Measurements from ENCODE around the gene MUC6.
"Not testable (repeated sequence)": the region's sequence is repeated elsewhere in the genome, so short reads cannot be mapped to it uniquely, and the experiment has no call there.

Gene MUC6

DNA sequence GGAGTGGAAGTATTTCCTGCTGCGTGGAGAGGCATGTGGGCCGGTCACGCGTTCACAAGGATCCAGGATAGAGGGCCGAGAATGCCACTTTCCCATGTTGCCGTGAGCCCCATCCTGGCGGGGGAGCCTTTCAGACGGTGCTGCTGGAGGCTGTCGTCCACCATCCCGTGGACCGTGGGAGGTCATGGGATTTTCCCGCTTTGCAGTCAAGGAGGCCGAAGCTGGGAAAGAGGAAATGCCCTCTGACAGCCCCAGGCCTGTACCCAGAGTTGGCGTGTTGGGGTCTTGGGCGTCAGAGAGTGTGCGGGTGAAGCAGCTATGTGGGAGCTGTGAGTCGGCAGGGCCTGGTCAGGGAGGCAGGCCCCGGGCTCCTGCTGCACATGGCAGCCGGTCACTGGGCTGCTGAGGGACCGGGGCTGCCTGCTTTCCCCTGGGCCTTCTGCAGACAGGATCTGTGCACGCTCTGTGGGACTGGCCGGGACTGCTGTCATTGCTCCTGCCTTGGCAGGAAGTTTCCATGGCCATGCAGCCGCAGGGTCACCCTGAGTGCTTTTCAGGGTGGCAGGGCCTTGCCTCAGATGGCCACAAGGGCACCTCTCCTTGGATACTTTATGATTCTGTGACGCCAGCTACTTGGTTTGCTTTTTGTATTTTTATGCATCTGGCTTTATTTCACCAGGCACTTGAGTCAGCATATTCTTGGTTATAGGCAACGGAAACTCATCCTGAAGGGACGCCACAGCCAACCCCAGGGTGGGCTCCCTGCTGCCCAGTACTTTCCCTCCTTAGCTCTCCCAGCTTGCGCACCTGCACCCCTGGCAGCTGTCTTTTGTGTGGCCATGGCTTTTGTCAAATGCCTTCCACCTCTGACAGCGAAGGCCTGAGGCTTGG, 58.4 kb downstream of the MUC6 start:
- POLR2A ChIA-PET = no interaction called here
- TF ChIP-seq ZNF384 (IDR thresholded peaks at IDR 0.05) (no peak), NFRKB (IDR thresholded peaks at IDR 0.05) (no peak), FOXK2 (IDR thresholded peaks at IDR 0.05) (no peak), BHLHE40 (IDR thresholded peaks at IDR 0.05; ENCODE audit: borderline replicate concordance) (no peak), CTBP1 (IDR thresholded peaks at IDR 0.05; ENCODE audit: borderline replicate concordance) (no peak), LEF1 (IDR thresholded peaks at IDR 0.05; ENCODE audit: borderline replicate concordance) (no peak), ELF4 (IDR thresholded peaks at IDR 0.05) (no peak), SUZ12 (IDR thresholded peaks at IDR 0.05) (no peak), FOXM1 (IDR thresholded peaks at IDR 0.05; ENCODE audit: borderline replicate concordance) (no peak), HDGF (IDR thresholded peaks at IDR 0.05; ENCODE audit: borderline replicate concordance) (no peak), FOXA1 (IDR thresholded peaks at IDR 0.05) (no peak), L3MBTL2 (conservative IDR thresholded peaks at IDR 0.05) (no peak), ARNT (IDR thresholded peaks at IDR 0.05) (no peak), SP1 (IDR thresholded peaks at IDR 0.05) (no peak)
- TF ChIP-seq, protein P1, sequence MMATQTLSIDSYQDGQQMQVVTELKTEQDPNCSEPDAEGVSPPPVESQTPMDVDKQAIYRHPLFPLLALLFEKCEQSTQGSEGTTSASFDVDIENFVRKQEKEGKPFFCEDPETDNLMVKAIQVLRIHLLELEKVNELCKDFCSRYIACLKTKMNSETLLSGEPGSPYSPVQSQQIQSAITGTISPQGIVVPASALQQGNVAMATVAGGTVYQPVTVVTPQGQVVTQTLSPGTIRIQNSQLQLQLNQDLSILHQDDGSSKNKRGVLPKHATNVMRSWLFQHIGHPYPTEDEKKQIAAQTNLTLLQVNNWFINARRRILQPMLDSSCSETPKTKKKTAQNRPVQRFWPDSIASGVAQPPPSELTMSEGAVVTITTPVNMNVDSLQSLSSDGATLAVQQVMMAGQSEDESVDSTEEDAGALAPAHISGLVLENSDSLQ (IDR thresholded peaks at IDR 0.05) = no peak
- no peak for DNase-seq (ENCODE audit: extremely low spot score)
- CTCF ChIA-PET = no interaction called here

DNA sequence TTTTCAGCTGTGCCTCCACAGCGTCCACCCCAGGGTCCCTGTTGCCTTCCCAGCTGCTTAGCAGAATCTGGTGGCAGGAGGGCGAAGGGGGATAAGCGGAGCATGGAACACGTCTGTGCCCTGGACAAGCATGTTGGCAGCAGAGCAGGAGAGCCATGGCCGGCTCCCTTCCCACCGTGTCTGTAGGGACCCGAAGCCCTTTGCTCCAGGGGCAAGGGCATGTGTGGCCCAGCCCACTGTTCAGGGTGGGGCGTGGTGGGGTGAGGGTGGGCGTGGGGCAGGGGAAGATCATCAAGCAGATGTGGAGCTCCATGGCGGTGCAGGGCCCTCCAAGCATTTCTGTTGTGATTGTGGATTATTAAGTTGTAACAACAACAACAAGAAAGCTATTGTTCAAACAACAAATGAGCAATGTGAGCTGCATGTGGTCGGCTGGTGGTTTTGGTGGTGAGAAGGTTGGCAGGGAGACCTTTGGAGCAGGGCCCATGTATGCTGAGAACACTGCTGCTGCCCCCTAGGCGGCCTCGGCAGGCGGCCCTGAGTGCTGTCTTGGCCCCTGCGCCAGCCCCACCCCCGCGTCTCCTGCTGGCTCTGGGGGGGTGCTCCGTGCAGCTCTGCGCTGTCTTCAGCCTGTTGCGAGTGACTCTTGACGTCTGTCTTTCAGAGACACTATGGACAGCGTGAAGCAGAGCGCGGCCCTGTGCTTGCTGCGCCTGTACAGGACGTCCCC, 59.9 kb downstream of the MUC6 start:
- no peak for DNase-seq (ENCODE audit: extremely low spot score)
- TF ChIP-seq, protein P1 (IDR thresholded peaks at IDR 0.05) = no peak
- TF ChIP-seq NFRKB (IDR thresholded peaks at IDR 0.05) (no peak), HDGF (IDR thresholded peaks at IDR 0.05; ENCODE audit: borderline replicate concordance) (no peak), L3MBTL2 (conservative IDR thresholded peaks at IDR 0.05) (no peak), ARNT (IDR thresholded peaks at IDR 0.05) (no peak), BHLHE40 (IDR thresholded peaks at IDR 0.05; ENCODE audit: borderline replicate concordance) (no peak), ELF4 (IDR thresholded peaks at IDR 0.05) (no peak)
- POLR2A ChIA-PET = interaction anchor here (0.6 kb wide), 1 partner anchor 53 kb away, joined by 3 read pairs; no protein-coding TSS in a partner anchor
- CTCF ChIA-PET = interaction anchor here (0.6 kb wide), 1 partner anchor 11 kb away, joined by 3 read pairs; no protein-coding TSS in a partner anchor

DNA sequence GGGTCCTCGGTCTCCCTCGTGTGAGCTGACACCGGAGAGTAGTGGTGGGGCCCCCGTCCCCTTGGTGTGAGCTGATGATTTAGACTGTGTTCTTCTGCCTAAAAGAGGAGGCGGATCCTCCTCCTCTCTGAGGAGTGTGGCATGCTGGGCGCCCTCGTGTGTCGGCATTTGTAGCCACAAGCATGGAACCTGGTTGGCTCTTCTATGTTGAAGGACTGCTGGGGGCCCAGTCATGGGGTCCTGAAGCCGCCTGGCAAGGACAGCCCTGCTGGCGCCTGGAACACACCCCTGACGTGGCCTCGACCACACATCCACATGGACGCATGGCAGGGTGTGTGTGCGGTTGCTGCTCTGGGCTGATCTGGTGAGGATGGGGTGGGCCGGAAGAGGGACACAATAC, 60.7 kb downstream of the MUC6 start:
- DNase-seq (ENCODE audit: extremely low spot score) = peak; percentile 52
- ChIA-PET CTCF (interaction anchor here (0.5 to 1.0 kb wide), 2 partner anchors 17 to 70 kb away, joined by 3 to 4 read pairs; no protein-coding TSS in a partner anchor), POLR2A (no interaction called here)
- no peak for TF ChIP-seq FOXM1 (IDR thresholded peaks at IDR 0.05; ENCODE audit: borderline replicate concordance)
- TF ChIP-seq, protein P1 (IDR thresholded peaks at IDR 0.05) = peak; percentile 82
- no peak for TF ChIP-seq HDGF (IDR thresholded peaks at IDR 0.05; ENCODE audit: borderline replicate concordance)
- no peak for TF ChIP-seq BHLHE40 (IDR thresholded peaks at IDR 0.05; ENCODE audit: borderline replicate concordance)

DNA sequence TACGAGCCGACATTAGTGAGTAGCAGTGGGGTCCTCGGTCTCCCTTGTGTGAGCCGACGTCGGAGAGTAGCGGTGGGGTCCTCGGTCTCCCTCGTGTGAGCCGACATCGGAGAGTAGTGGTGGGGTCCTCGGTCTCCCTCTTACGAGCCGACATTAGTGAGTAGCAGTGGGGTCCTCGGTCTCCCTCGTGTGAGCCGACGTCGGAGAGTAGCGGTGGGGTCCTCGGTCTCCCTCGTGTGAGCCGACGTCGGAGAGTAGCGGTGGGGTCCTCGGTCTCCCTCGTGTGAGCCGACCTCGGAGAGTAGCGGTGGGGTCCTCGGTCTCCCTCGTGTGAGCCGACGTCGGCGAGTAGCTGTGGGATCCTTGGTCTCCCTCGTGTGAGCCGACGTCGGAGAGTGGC, 61.1 kb downstream of the MUC6 start:
- POLR2A ChIA-PET; DNase-seq (ENCODE audit: extremely low spot score): not testable (repeated sequence)
- CTCF ChIA-PET = interaction anchor here (1.0 kb wide), 1 partner anchor 17 kb away, joined by 3 read pairs; no protein-coding TSS in a partner anchor

DNA sequence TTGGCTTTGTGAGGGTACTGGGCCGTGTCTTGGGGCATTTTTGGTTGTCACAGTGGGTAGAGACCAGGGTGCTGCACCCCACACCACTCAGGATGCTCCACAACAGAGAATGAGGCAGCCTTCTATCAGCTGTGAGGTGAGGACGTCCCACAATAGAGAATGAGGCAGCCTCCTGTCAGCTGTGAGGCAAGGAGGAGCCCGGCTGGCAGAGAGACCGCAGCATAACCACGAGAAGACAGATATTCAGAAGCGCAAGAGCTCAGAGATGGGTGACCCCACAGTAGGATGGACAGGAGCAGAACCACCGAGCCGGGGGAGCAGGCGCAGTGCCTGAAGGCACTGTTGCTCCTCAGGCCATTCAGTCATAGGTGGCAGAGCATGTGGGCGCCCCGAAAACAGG, 63.3 kb downstream of the MUC6 start:
- DNase-seq (ENCODE audit: extremely low spot score) = no peak
- POLR2A ChIA-PET = no interaction called here
- TF ChIP-seq L3MBTL2 (conservative IDR thresholded peaks at IDR 0.05) = no peak
- no peak for TF ChIP-seq CTBP1 (IDR thresholded peaks at IDR 0.05; ENCODE audit: borderline replicate concordance)
- no peak for TF ChIP-seq FOXA1 (IDR thresholded peaks at IDR 0.05)
- no peak for TF ChIP-seq HDGF (IDR thresholded peaks at IDR 0.05; ENCODE audit: borderline replicate concordance)
- no peak for TF ChIP-seq SUZ12 (IDR thresholded peaks at IDR 0.05)
- CTCF ChIA-PET = no interaction called here

DNA sequence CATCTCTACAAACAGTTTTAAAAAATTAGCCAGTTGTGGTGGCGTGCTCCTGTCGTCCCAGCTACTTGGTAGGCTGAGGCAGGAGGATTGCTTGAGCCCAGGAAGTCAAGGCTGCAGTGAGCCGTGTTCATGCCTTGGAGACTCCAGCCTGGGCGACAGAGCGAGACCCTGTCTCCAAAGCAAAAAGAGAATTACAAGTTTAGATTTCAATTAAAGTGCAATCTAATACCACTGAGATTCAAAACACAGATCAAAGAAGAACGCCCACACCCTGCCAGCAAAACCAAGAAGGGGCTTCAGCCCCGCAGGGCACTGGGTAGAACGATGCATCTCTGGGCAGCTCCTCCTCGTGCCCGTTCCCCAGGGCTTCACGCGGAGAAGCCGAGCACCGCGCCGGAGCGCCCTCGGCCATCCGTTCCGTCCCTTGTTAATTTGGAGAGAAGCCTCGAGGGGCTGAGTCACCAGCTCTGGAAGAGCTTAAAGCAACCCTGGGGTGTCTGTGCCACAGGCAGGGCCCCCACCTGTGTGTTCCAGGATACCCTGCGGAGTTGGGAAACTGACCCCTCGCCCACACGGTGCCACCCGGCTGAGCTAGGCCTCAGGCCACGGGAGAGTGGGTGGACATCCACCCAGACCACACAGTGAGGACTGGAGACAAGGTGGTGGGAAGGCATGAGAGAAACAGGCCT, 63.9 kb downstream of the MUC6 start:
- ChIA-PET CTCF (no interaction called here), POLR2A (no interaction called here)
- DNase-seq (ENCODE audit: extremely low spot score) = no peak
- TF ChIP-seq LEF1 (IDR thresholded peaks at IDR 0.05; ENCODE audit: borderline replicate concordance) = no peak
- TF ChIP-seq HDGF (IDR thresholded peaks at IDR 0.05; ENCODE audit: borderline replicate concordance) = no peak
- no peak for TF ChIP-seq SUZ12 (IDR thresholded peaks at IDR 0.05)
- TF ChIP-seq FOXA1 (IDR thresholded peaks at IDR 0.05) = no peak
- TF ChIP-seq FOXK2 (IDR thresholded peaks at IDR 0.05) = no peak
- no peak for TF ChIP-seq CTBP1 (IDR thresholded peaks at IDR 0.05; ENCODE audit: borderline replicate concordance)

All from HEK293T (cell line).